ENCODE measurements around the gene BRD9. TPM values are rescaled to one million over a fixed set of nuclear protein-coding genes. Genes with fewer than 3 reads are reported as not detected.

BRD9 gene
- total RNA-seq, 1 experiment from 2014 or later: 55.6 TPM

DNA sequence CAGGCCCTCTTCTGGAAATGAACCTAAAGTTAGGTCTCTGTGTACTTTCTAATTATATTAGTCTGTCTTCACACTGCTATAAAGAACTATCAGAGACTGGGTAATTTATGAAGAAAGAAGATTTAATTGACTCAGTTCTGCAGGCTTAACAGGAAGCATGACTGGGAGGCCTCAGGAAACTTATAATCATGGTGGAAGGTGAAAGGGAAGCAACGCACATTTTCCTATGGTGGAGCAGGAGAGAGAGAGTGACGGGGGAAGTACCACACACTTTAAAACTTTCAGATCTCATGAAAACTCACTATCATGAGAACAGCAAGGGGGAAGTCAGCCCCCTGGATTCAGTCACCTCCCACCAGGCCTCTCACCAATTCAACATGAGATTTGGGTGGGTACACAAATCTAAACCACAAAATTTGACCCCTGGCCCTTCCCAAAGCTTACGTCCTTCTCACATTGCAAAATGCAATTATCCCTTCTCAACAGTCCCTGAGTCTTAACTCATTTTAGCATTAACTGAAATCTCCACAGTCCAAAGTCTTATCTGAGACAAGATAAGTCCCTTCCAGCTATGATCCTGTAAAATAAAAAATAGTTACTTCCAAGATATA, 40.8 kb upstream of the BRD9 start:
- DNase-seq (ENCODE audit: low spot score): no peak
- ATAC-seq: no peak
- ChIA-PET POLR2A (no interaction called here), CTCF (interaction anchor here (1.7 kb wide), 2 partner anchors 49 to 77 kb away, joined by 5 to 6 read pairs; no protein-coding TSS in a partner anchor)
- H3K9me3 Mint-ChIP-seq: peaks cover 7% of the 10 kb centered on the region
- H3K27ac Mint-ChIP-seq: no peak overlapping the region
- H3K4me1 Mint-ChIP-seq: no peaks in the 10 kb centered on the region
- H3K36me3 Mint-ChIP-seq: no peaks in the 10 kb centered on the region
- TF ChIP-seq EMX1 (CRISPR knock-in tag; IDR thresholded peaks at IDR 0.05): no peak
- TF ChIP-seq, protein P1, sequence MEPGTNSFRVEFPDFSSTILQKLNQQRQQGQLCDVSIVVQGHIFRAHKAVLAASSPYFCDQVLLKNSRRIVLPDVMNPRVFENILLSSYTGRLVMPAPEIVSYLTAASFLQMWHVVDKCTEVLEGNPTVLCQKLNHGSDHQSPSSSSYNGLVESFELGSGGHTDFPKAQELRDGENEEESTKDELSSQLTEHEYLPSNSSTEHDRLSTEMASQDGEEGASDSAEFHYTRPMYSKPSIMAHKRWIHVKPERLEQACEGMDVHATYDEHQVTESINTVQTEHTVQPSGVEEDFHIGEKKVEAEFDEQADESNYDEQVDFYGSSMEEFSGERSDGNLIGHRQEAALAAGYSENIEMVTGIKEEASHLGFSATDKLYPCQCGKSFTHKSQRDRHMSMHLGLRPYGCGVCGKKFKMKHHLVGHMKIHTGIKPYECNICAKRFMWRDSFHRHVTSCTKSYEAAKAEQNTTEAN (CRISPR knock-in tag; IDR thresholded peaks at IDR 0.05): no peak
- TF ChIP-seq ZBTB21 (CRISPR knock-in tag; IDR thresholded peaks at IDR 0.05; ENCODE audit: borderline replicate concordance): no peak
- TF ChIP-seq, protein P2, sequence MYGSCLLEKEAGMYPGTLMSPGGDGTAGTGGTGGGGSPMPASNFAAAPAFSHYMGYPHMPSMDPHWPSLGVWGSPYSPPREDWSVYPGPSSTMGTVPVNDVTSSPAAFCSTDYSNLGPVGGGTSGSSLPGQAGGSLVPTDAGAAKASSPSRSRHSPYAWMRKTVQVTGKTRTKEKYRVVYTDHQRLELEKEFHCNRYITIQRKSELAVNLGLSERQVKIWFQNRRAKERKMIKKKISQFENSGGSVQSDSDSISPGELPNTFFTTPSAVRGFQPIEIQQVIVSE (CRISPR knock-in tag; IDR thresholded peaks at IDR 0.05; ENCODE audit: borderline replicate concordance): no peak
- TF ChIP-seq, protein P3, sequence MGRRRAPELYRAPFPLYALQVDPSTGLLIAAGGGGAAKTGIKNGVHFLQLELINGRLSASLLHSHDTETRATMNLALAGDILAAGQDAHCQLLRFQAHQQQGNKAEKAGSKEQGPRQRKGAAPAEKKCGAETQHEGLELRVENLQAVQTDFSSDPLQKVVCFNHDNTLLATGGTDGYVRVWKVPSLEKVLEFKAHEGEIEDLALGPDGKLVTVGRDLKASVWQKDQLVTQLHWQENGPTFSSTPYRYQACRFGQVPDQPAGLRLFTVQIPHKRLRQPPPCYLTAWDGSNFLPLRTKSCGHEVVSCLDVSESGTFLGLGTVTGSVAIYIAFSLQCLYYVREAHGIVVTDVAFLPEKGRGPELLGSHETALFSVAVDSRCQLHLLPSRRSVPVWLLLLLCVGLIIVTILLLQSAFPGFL (CRISPR knock-in tag; IDR thresholded peaks at IDR 0.05; ENCODE audit: borderline replicate concordance): no peak
- TF ChIP-seq, protein P4, sequence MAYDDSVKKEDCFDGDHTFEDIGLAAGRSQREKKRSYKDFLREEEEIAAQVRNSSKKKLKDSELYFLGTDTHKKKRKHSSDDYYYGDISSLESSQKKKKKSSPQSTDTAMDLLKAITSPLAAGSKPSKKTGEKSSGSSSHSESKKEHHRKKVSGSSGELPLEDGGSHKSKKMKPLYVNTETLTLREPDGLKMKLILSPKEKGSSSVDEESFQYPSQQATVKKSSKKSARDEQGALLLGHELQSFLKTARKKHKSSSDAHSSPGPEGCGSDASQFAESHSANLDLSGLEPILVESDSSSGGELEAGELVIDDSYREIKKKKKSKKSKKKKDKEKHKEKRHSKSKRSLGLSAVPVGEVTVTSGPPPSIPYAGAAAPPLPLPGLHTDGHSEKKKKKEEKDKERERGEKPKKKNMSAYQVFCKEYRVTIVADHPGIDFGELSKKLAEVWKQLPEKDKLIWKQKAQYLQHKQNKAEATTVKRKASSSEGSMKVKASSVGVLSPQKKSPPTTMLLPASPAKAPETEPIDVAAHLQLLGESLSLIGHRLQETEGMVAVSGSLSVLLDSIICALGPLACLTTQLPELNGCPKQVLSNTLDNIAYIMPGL (CRISPR knock-in tag; IDR thresholded peaks at IDR 0.05): no peak
- TF ChIP-seq, protein P5, sequence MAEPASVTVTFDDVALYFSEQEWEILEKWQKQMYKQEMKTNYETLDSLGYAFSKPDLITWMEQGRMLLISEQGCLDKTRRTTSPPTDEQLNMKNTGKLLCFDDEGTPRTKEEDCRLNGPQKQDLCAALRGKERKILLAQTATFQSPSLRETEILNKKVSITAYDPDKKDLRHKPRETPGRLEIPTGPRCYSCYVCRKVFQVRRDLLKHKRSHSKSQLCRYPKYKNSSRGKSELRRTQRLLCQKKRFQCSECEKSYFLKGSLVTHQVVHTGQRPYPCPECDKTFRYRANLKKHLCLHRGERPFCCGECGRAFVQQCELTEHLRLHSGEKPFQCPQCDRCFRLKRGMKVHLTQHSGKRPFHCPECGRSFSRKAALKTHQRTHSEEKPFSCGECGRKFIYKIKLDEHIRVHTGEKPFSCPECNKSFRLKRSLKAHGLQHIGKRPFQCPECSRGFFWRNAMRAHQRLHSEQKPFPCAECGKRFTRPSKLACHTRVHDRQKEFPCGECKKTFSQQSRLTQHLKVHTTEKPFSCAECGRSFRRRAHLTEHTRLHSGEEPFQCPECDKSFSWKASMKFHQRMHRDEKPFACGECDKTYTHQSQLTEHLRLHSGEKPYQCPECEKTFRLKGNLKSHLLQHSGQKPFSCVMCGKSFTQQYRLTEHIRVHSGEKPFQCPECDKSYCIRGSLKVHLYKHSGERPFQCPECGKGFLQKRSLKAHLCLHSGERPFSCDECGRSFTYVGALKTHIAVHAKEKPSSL (CRISPR knock-in tag; conservative IDR thresholded peaks at IDR 0.05): no peak
- TF ChIP-seq, protein P6, sequence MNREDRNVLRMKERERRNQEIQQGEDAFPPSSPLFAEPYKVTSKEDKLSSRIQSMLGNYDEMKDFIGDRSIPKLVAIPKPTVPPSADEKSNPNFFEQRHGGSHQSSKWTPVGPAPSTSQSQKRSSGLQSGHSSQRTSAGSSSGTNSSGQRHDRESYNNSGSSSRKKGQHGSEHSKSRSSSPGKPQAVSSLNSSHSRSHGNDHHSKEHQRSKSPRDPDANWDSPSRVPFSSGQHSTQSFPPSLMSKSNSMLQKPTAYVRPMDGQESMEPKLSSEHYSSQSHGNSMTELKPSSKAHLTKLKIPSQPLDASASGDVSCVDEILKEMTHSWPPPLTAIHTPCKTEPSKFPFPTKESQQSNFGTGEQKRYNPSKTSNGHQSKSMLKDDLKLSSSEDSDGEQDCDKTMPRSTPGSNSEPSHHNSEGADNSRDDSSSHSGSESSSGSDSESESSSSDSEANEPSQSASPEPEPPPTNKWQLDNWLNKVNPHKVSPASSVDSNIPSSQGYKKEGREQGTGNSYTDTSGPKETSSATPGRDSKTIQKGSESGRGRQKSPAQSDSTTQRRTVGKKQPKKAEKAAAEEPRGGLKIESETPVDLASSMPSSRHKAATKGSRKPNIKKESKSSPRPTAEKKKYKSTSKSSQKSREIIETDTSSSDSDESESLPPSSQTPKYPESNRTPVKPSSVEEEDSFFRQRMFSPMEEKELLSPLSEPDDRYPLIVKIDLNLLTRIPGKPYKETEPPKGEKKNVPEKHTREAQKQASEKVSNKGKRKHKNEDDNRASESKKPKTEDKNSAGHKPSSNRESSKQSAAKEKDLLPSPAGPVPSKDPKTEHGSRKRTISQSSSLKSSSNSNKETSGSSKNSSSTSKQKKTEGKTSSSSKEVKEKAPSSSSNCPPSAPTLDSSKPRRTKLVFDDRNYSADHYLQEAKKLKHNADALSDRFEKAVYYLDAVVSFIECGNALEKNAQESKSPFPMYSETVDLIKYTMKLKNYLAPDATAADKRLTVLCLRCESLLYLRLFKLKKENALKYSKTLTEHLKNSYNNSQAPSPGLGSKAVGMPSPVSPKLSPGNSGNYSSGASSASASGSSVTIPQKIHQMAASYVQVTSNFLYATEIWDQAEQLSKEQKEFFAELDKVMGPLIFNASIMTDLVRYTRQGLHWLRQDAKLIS (CRISPR knock-in tag; IDR thresholded peaks at IDR 0.05; ENCODE audit: borderline replicate concordance): no peak
- TF ChIP-seq CREM (CRISPR knock-in tag; IDR thresholded peaks at IDR 0.05): no peak
- no peak for TF ChIP-seq ELF4 (CRISPR knock-in tag; IDR thresholded peaks at IDR 0.05; ENCODE audit: low read depth)
- TF ChIP-seq JUN (CRISPR knock-in tag; IDR thresholded peaks at IDR 0.05): no peak
- TF ChIP-seq MYBL2 (CRISPR knock-in tag; IDR thresholded peaks at IDR 0.05): no peak
- H3K27me3 Mint-ChIP-seq (ENCODE audit: low read depth): no peaks in the 10 kb centered on the region; the same call in none of the 2 replicates
- H3K4me3 Mint-ChIP-seq: no peak overlapping the region

All from WTC11 (cell line).